Heart left ventricle (tissue), 16 donors: ENCODE measurements around the gene GHDC. TPM values are rescaled to one million over a fixed set of nuclear protein-coding genes. Genes with fewer than 3 reads are reported as not detected.

ENCODE experiments used
- ATAC-seq, 4 donors: fragments of 200-7000 bp; cut with Tn5 transposase; one replicate each; pipeline ENCODE4 v1.9.1; 2020 to 2022; ENCODE audit warnings: moderate library complexity in 4 of 4, mild to moderate bottlenecking in 3 of 4, moderate number of reproducible peaks in 1 of 4
- DNase-seq, 5 donors: peaks; one replicate each; pipeline ENCODE4 v3.0.0-alpha.2; 2020
- H3K27ac ChIP-seq, 12 donors: fragments of 200-600 bp; sonication (generic) in 4 of 12; one replicate each; pipeline versions ENCODE4 v1.5.0 to v1.8.0; 2016 to 2022; ENCODE audit warnings: mild to moderate bottlenecking in 2 of 12
- H3K27me3 ChIP-seq, 9 donors: fragments of 200-600 bp; sonication (generic) in 2 of 9; one replicate each; pipeline versions ENCODE4 v1.5.1 to v1.8.0; 2016 to 2022; ENCODE audit warnings: mild to moderate bottlenecking in 3 of 9
- H3K36me3 ChIP-seq, 9 donors: fragments of 200-600 bp; sonication (generic) in 2 of 9; one replicate each; pipeline versions ENCODE4 v1.5.0 to v1.8.0; 2018 to 2022; ENCODE audit warnings: mild to moderate bottlenecking in 2 of 9
- H3K4me1 ChIP-seq, 12 donors: fragments of 200-600 bp; sonication (generic) in 4 of 12; one replicate each; pipeline versions ENCODE4 v1.5.0 to v1.8.0; 2016 to 2022; ENCODE audit warnings: mild to moderate bottlenecking in 3 of 12
- H3K4me3 ChIP-seq, 12 donors: fragments of 200-600 bp; sonication (generic) in 4 of 12; one replicate each; pipeline versions ENCODE4 v1.5.0 to v1.8.0; 2017 to 2022; ENCODE audit warnings: mild to moderate bottlenecking in 9 of 12, moderate library complexity in 4 of 12
- H3K9me3 ChIP-seq, 12 donors: fragments of 200-600 bp; sonication (generic) in 4 of 12; one replicate each; pipeline versions ENCODE4 v1.5.0 to v1.8.0; 2016 to 2022; ENCODE audit warnings: mild to moderate bottlenecking in 1 of 12
- CTCF ChIP-seq, 12 donors: fragments of 200-600 bp; sonication (generic) in 4 of 12; IDR thresholded peaks; one replicate each; pipeline versions ENCODE4 v1.5.0 to v1.8.0; 2018 to 2022; ENCODE audit warnings: antibody characterized with exemption in 12 of 12, mild to moderate bottlenecking in 5 of 12
- POLR2A ChIP-seq, 2 donors: fragments of 450-650 bp; IDR thresholded peaks; one replicate each; pipeline ENCODE4 v1.6.1; 2017; ENCODE audit warnings: antibody characterized with exemption in 2 of 2, mild to moderate bottlenecking in 2 of 2, moderate library complexity in 2 of 2
- WGBS, 4 donors: extraction: QIAGEN DNeasy Blood & Tissue Kit in 2 of 4; methylation state at CpG; one replicate each; pipeline versions ENCODE4 v1.1.5 to v1.1.7; 2013 to 2018; 5-methylcytosine and 5-hydroxymethylcytosine counted together
- intact Hi-C, 10 donors: fragments of 100-400 bp; cut with DNase I; formaldehyde crosslinking; loops; one replicate each; pipeline versions ENCODE4 v1.11.1 to v1.14.2; 2022
- polyA plus RNA-seq, 2 donors: library from polyadenylated mRNA; stranded (reverse); fragments of 200-250 nt; gene quantifications; one replicate each; pipeline ENCODE4 v1.2.3, GENCODE V29; 2013
- total RNA-seq, 9 donors: library from RNA; depleted of rRNA in 2 of 9; stranded (reverse); fragments of >200 nt in 2 of 9; fragmentation: NEBNext Ultra II Directional in 3 of 9; extraction: Animal tissue kit (Norgen Biotek cat#: 25700) in 3 of 9; gene quantifications; one replicate each; pipeline versions ENCODE4 v1.1.0 to v1.2.4, GENCODE V29; 2016 to 2023
- donor health status: ischemic (EF 13 %, LVEDD 7.1; RV severe dilation, severe dysfunction).
- donor health status: healthy with polysubstance abuse.
- donor health status: DM: no; HTN: yes; CAD: no.
- donor health status: DM: no; HTN: no; CAD: no.
- donor health status: ischemic (EF 25% LVEDD 6.9; RV normal size, moderate dysfunction).
- donor health status: ischemic (EF 25% LVEDD 5.7; RV mildly dilated, moderate dysfunction).
- donor health status: healthy.
- donor health status: DM: yes; HTN: yes; CAD: no.
- donor health status: ischemic (EF 35%, LVEDD 5.7; RV mildly dilated, moderate dysfunction).
- donor health status: nonischemic (EF 11% LVEDD 7.7; RV severe dilation, severe dysfunction).
- donor health status: DM: yes; HTN: yes; CAD: no.
- donor health status: PGD.
- donor health status: ischemic (EF 29% LVEDD 5.4; RV normal size, mild dysfunction).
- donor health status: nonischemic (EF 23%, LVEDD 6.1; RV moderate dilation, normal function).

Gene GHDC
- total and polyA plus RNA-seq, 11 donors: 4.9 to 17.3 (median 8.3) TPM

- no peaks in the 10 kb centered on the region for H3K9me3 ChIP-seq
- ATAC-seq (peak in 1 of 4 donors; percentile 9), DNase-seq (peak in 2 of 5 donors; percentile 55 to 61)
- TF ChIP-seq CTCF (IDR thresholded peaks at IDR 0.05) (peak in 1 of 12 donors; percentile 14), POLR2A (IDR thresholded peaks at IDR 0.05) (no peak)
- no peak overlapping the region for H3K27ac ChIP-seq
- intact Hi-C loops: no loop called here
- WGBS, 4 donors: 44 to 59% (median 49%) methylated on average over 11 of the region's 11 CpGs
- no peaks in the 10 kb centered on the region for H3K36me3 ChIP-seq
- no peak overlapping the region for H3K4me3 ChIP-seq
- H3K4me1 ChIP-seq: no peaks in the 10 kb centered on the region
- H3K27me3 ChIP-seq: no peaks in the 10 kb centered on the region
Observed at GRCh38 chr17:42171831-42172230, 22.5 kb downstream of the GHDC start.

- intact Hi-C loops: no loop called here
- Histone ChIP-seq H3K36me3 (no peaks in the 10 kb centered on the region), H3K4me1 (no peaks in the 10 kb centered on the region), H3K4me3 (no peak overlapping the region), H3K27ac (no peak overlapping the region), H3K27me3 (no peaks in the 10 kb centered on the region), H3K9me3 (no peaks in the 10 kb centered on the region)
- TF ChIP-seq CTCF (IDR thresholded peaks at IDR 0.05) (no peak), POLR2A (IDR thresholded peaks at IDR 0.05) (no peak)
- DNase-seq (no peak), ATAC-seq (no peak)
- WGBS, 4 donors: 90 to 97% (median 92%) methylated on average over 19 to 29 of the region's 29 CpGs
Observed at GRCh38 chr17:42169351-42169750, 24.9 kb downstream of the GHDC start.

GRCh38 chr17:42167807-42168206 is 26.5 kb downstream of the GHDC start:
- Histone ChIP-seq H3K4me1 (no peaks in the 10 kb centered on the region), H3K27me3 (no peaks in the 10 kb centered on the region), H3K27ac (no peak overlapping the region), H3K4me3 (no peak overlapping the region), H3K9me3 (no peaks in the 10 kb centered on the region), H3K36me3 (no peaks in the 10 kb centered on the region)
- ATAC-seq (no peak), DNase-seq (no peak)
- intact Hi-C loops: no loop called here
- TF ChIP-seq CTCF (IDR thresholded peaks at IDR 0.05) (no peak), POLR2A (IDR thresholded peaks at IDR 0.05) (no peak)
- WGBS, 4 donors: 93 to 95% (median 94%) methylated on average over 8 of the region's 8 CpGs

GRCh38 chr17:42166196-42166763 is 28.0 kb downstream of the GHDC start:
- no peaks in the 10 kb centered on the region for H3K9me3 ChIP-seq
- 89 to 92% (median 91%) methylated on average over 14 to 19 of the region's 19 CpGs for WGBS, 4 donors
- no peak overlapping the region for H3K4me3 ChIP-seq
- no peak overlapping the region for H3K27ac ChIP-seq
- no peak for TF ChIP-seq CTCF (IDR thresholded peaks at IDR 0.05)
- no peak for TF ChIP-seq POLR2A (IDR thresholded peaks at IDR 0.05)
- H3K36me3 ChIP-seq: no peaks in the 10 kb centered on the region
- DNase-seq (no peak), ATAC-seq (no peak)
- intact Hi-C loops: no loop called here
- H3K4me1 ChIP-seq: peaks cover 0 to 4% (median 0%) of the 10 kb centered on the region in 12 donors
- H3K27me3 ChIP-seq: no peaks in the 10 kb centered on the region
